Measurements from ENCODE around the gene LATS2.

Gene LATS2

DNA sequence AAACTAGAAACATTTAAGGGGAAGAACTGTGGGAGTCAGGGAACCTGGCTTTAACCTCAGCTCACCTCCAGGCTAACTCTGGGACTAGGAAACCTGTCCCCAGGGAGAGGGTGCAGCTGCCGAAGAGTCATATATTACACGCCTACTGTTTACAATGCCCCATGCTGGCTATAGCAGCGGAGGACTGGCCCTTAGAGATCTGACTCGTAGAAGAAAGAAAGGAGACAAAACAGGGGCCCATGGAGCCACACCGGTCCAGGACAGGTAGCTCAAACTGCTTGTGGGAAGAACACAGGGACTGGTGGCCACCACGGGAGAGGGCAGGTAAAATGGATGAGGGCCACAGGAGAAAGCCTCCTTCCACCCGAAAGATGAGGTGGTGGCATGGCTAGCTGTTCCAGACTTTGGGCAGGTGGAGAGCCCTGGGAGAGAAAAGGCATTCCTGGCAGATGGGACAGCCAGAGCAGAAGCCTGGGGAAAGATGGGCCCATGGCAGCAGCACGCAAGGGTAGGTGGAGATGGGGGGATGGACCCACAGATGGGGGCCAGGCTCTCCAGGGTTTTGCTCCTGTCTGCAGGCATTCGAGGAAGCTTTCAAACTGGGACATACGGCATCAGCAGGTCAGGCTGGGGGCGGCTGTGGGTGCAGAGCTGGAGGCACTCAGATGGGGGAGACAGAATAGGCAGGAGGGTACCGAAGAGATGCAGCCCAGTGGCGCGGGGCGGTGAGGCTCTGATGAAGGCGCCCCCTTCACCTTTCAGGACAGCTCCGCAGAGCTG, 69.5 kb downstream of the LATS2 start:
- TF ChIP-seq, protein P1, sequence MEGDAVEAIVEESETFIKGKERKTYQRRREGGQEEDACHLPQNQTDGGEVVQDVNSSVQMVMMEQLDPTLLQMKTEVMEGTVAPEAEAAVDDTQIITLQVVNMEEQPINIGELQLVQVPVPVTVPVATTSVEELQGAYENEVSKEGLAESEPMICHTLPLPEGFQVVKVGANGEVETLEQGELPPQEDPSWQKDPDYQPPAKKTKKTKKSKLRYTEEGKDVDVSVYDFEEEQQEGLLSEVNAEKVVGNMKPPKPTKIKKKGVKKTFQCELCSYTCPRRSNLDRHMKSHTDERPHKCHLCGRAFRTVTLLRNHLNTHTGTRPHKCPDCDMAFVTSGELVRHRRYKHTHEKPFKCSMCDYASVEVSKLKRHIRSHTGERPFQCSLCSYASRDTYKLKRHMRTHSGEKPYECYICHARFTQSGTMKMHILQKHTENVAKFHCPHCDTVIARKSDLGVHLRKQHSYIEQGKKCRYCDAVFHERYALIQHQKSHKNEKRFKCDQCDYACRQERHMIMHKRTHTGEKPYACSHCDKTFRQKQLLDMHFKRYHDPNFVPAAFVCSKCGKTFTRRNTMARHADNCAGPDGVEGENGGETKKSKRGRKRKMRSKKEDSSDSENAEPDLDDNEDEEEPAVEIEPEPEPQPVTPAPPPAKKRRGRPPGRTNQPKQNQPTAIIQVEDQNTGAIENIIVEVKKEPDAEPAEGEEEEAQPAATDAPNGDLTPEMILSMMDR (IDR thresholded peaks at IDR 0.05; ENCODE audit: low read depth, low read length) = no peak
- Histone ChIP-seq H3K27me3 (no peaks in the 10 kb centered on the region), H3K4me1 (no peaks in the 10 kb centered on the region), H3K9me3 (no peaks in the 10 kb centered on the region), H3K36me3 (no peaks in the 10 kb centered on the region), H3K4me3 (ENCODE audit: low read depth, low read length) (no peak overlapping the region)
- DNase-seq = no peak

DNA sequence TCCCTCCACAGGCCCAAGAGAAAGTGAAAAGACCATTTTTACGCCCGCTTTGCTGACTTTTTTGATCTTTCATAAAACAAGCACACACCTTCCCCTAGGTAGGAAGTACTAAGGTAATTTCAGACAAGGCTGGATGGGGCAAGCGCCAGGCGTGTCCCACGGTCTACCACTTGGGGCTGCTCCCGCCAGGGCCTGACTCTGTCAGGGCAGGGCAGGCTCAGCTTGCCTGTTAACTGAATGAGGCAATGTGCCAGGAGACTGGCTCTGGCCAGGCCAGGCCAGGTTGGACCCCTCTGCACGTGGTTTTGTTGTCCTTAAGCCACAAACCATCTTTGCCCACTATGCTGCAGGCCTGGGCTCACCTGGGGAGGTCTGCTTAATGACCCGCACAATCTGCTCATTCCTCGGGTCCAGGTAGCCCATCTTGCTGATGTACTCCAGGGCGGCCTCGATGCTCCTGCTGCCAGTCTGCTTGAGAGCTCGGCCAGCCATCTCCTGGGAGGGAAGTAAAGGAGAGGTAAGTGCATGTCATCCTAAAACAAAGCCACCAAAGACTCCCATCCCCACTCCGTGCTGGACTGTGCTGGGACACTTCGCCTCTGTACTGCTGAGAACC, 70.4 kb downstream of the LATS2 start:
- no peaks in the 10 kb centered on the region for H3K4me1 ChIP-seq
- no peak overlapping the region for H3K4me3 ChIP-seq (ENCODE audit: low read depth, low read length)
- H3K9me3 ChIP-seq = no peaks in the 10 kb centered on the region
- no peaks in the 10 kb centered on the region for H3K27me3 ChIP-seq
- DNase-seq = no peak
- TF ChIP-seq, protein P1 (IDR thresholded peaks at IDR 0.05; ENCODE audit: low read depth, low read length) = no peak
- no peaks in the 10 kb centered on the region for H3K36me3 ChIP-seq

DNA sequence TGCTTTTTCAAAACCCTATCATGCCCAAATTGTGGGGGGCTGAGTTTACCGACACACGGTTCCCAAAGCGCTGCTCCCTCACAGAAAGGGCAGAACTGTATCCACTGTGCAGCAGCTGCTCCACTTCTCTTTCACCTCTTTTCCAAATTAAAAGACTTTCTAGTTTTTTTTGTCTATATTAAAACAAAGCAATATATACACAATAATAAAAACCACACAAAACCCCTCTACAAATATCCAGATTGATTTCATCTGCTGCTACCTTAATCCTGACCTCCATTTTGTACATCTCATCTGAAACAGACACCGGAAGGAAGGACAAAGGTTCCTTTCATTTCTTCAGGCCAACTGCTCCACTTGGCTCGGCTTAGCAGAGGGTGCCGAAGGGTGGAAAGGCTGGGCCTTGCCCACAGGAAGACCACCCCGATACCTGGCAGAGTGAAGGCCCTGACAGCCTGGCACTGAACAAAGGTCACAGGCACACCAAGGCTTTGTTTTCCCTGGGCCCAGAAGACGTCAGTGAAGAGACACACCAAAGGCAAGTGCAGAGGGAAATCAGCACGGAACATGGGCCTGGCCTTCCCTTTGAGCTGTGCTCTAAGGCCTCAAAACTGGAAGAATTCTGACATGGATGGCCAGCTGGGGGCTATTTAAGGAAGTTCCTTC, 71.6 kb downstream of the LATS2 start:
- no peak overlapping the region for H3K4me3 ChIP-seq (ENCODE audit: low read depth, low read length)
- no peaks in the 10 kb centered on the region for H3K36me3 ChIP-seq
- DNase-seq = no peak
- H3K27me3 ChIP-seq = no peaks in the 10 kb centered on the region; the same call in 1 of the 2 replicates
- no peaks in the 10 kb centered on the region for H3K9me3 ChIP-seq
- TF ChIP-seq, protein P1 (IDR thresholded peaks at IDR 0.05; ENCODE audit: low read depth, low read length) = no peak
- H3K4me1 ChIP-seq = no peaks in the 10 kb centered on the region

DNA sequence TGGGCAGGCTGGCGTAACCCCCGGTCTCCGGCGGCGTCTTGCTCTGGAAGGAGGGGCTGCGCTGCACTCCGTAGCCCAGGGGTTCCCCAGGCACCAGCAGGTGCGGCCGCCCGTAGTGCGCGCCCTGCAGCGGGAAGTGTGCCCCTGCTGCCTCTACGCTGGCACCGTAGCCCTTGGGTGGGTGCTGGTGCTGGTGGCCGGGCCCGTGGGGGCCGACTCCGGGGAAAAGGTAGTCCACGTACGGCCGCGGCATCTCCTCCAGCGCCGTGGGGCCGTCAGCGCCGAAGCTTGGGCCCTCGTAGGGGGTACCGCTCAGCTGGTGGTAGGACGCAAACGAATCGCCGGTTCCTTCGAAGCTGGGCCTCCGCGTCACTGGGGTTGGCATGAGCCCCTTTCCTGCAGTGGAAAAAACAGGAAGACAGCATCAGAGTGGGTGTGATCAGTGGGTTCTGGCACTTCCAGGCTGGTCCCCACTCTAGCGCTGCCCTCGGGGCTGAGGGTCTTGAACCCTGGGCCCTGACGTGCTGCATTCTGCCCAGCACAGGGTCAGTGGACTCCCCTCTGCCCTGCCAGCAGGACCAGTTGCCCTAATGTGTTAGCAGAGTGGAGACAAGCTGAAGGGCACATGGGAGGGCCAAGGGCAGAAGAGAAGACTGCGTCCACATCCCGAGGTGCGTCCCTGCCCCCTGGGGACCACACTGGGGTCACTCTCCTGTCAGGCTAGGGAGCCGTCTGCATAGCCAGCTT, 72.3 kb downstream of the LATS2 start:
- no peaks in the 10 kb centered on the region for H3K4me1 ChIP-seq
- no peaks in the 10 kb centered on the region for H3K36me3 ChIP-seq
- H3K27me3 ChIP-seq = no peaks in the 10 kb centered on the region; the same call in 1 of the 2 replicates
- no peak overlapping the region for H3K4me3 ChIP-seq (ENCODE audit: low read depth, low read length)
- no peak for DNase-seq
- TF ChIP-seq, protein P1 (IDR thresholded peaks at IDR 0.05; ENCODE audit: low read depth, low read length) = no peak
- no peaks in the 10 kb centered on the region for H3K9me3 ChIP-seq

DNA sequence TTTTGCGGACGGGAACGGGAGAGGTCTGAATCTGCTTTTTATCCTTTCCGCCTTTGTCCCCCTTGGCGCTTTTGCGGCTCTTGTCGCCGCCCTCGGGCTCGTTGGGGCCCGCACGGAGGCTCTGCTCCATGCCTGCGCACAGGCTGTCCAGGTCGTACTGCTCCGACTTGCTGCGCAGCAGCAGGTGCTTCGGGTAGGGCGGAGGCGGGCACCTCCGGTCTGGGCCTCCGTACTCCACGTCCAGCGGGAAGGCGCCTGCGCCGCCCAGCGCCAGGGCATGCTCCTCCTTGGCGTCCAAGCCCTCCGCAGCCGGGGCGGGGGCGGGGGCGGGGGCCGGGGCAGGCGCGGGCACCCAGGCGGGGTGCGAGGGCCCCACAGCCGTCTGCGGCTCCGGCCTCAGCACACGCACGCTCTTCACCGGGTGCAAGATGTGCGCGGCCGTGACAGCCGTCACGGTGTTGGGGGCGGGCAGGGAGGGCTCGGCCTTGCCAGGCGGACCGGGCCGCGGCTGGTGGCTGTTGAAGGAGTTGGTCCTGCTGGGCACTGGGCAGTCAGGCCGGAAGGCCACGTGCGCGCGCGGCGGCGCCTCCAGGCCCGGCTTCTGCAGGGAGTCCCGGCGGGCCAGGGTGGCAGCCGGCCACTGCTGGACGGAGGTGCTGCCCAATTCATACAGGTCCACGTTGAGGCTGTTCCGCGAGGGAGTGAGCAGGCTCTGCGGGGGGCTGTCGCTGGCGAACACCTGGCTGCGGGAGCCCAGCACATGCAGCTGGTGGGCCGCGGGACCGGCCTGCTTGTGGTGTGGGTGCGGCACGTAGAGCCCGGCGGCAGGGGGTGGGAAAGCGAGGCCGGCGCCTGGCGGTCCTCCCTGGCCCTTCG, 73.1 kb downstream of the LATS2 start:
- Histone ChIP-seq H3K9me3 (no peaks in the 10 kb centered on the region), H3K4me1 (no peaks in the 10 kb centered on the region), H3K4me3 (ENCODE audit: low read depth, low read length) (no peak overlapping the region), H3K36me3 (no peaks in the 10 kb centered on the region), H3K27me3 (no peaks in the 10 kb centered on the region; the same call in 1 of the 2 replicates)
- no peak for DNase-seq
- TF ChIP-seq, protein P1 (IDR thresholded peaks at IDR 0.05; ENCODE audit: low read depth, low read length) = no peak
